GM12878 (cell line): Measurements from ENCODE around the gene PCBP4. TPM values are rescaled to one million over a fixed set of nuclear protein-coding genes. Genes with fewer than 3 reads are reported as not detected.

Experiments
- ATAC-seq: fragments of 200-7000 bp; cut with Tn5 transposase; 3 replicates; pipeline ENCODE4 v1.9.1; 2020; ENCODE audit warnings: mild to moderate bottlenecking, moderate library complexity
- Bru-seq: library from RNA; stranded (reverse); fragments of 400-500 nt; gene quantifications from one replicate; lab custom pipeline; 2021; lab: Mats Ljungman, UMichigan
- BruChase-seq, 2 experiments: library from RNA; stranded (reverse); fragments of 400-500 nt; gene quantifications; one replicate each; lab custom pipeline; 2021; lab: Mats Ljungman, UMichigan
- BruUV-seq: library from RNA; stranded (reverse); fragments of 400-500 nt; replicated peaks from 2 replicates; lab custom pipeline; 2021; lab: Mats Ljungman, UMichigan
- CTCF ChIA-PET: fragments of 300-600 bp; sonication (Branson Sonifier 250); formaldehyde crosslinking; extraction: SDS; loops from one replicate; lab custom pipeline; 2021; ENCODE audit warnings: inconsistent platforms; lab: Yijun Ruan, JAX
- POLR2A ChIA-PET: fragments of 350-600 bp; formaldehyde crosslinking; extraction: SDS; loops from one replicate; lab custom pipeline; 2021; ENCODE audit warnings: inconsistent platforms; lab: Charles Lee
- RAD21 ChIA-PET: fragments of 300-600 bp; sonication (Branson Sonifier 250); formaldehyde crosslinking; loops from one replicate; lab custom pipeline; 2023; ENCODE audit warnings: antibody characterized with exemption; ENCODE audit not compliant: unreplicated experiment; lab: Charles Lee
- SMC1A ChIA-PET: fragments of 300-600 bp; sonication (Branson Sonifier 250); formaldehyde crosslinking; loops from one replicate; lab custom pipeline; 2023; ENCODE audit not compliant: unreplicated experiment, uncharacterized antibody; lab: Charles Lee
- DNase-seq: peaks from one replicate; pipeline ENCODE4 v3.0.0-alpha.2; 2011; ENCODE audit warnings: low read depth, low spot score
- FAIRE-seq: peaks from 3 replicates; lab custom pipeline; 2011; peaks lifted over from hg19 to GRCh38; lab: Jason Lieb, UNC
- H2AFZ ChIP-seq: 2 replicates; pipeline ENCODE4 v1.6.0; 2011; ENCODE audit warnings: low read depth, low read length, control low read depth; ENCODE audit not compliant: control insufficient read depth
- H3K27ac ChIP-seq: 2 replicates; pipeline ENCODE4 v1.5.1; 2011; ENCODE audit warnings: control low read depth; ENCODE audit not compliant: control insufficient read depth, insufficient read depth
- H3K27me3 ChIP-seq, 2 experiments: replicated peaks in 1 of 2; 2 replicates each; pipeline versions ENCODE4 v1.6.0 to v1.6.1; 2011; ENCODE audit warnings: low read length in 1 of 2; ENCODE audit not compliant: control insufficient read depth in 2 of 2, insufficient read depth in 2 of 2
- H3K36me3 ChIP-seq, 2 experiments: 2 replicates each; pipeline ENCODE4 v1.5.1; 2011; ENCODE audit warnings: low read length in 1 of 2; ENCODE audit not compliant: control insufficient read depth in 2 of 2, insufficient read depth in 2 of 2
- H3K4me1 ChIP-seq: 2 replicates; pipeline ENCODE4 v1.6.1; 2011; ENCODE audit warnings: mild to moderate bottlenecking, low read length, moderate library complexity, mixed read lengths; ENCODE audit not compliant: control insufficient read depth, insufficient read depth
- H3K4me2 ChIP-seq: 2 replicates; pipeline ENCODE4 v1.6.0; 2011; ENCODE audit warnings: control low read depth; ENCODE audit not compliant: control insufficient read depth, insufficient read depth
- H3K4me3 ChIP-seq: fragments of 200-600 bp; sonication (generic); 2 replicates; pipeline ENCODE4 v1.5.1; 2016
- H3K79me2 ChIP-seq: 2 replicates; pipeline ENCODE4 v1.6.0; 2011; ENCODE audit warnings: low read length; ENCODE audit not compliant: control insufficient read depth, insufficient read depth
- H3K9ac ChIP-seq: 2 replicates; pipeline ENCODE4 v1.8.0; 2011; ENCODE audit warnings: low read length, control low read depth, mixed read lengths; ENCODE audit not compliant: control insufficient read depth, insufficient read depth
- H3K9me3 ChIP-seq: replicated peaks from 3 replicates; pipeline ENCODE4 v1.5.1; 2011; ENCODE audit warnings: mild to moderate bottlenecking, low read length; ENCODE audit not compliant: control insufficient read depth, insufficient read depth
- H4K20me1 ChIP-seq: 2 replicates; pipeline ENCODE4 v1.6.0; 2011; ENCODE audit not compliant: control insufficient read depth, insufficient read depth
- BACH1 ChIP-seq: fragments of 450-650 bp; IDR thresholded peaks from 2 replicates; pipeline ENCODE4 v1.6.1; 2017; ENCODE audit warnings: mild to moderate bottlenecking, borderline replicate concordance
- HDAC6 ChIP-seq: fragments of 200-600 bp; sonication (generic); IDR thresholded peaks from one replicate; pipeline ENCODE4 v1.8.0; 2017; ENCODE audit warnings: antibody characterized with exemption; ENCODE audit not compliant: unreplicated experiment
- KDM1A ChIP-seq: fragments of 200-600 bp; sonication (generic); IDR thresholded peaks from 2 replicates; pipeline ENCODE4 v1.6.1; 2016; ENCODE audit warnings: borderline replicate concordance
- POLR2A ChIP-seq: IDR thresholded peaks from 2 replicates; pipeline ENCODE4 v1.6.1; 2011; ENCODE audit warnings: low read depth, mild to moderate bottlenecking, low read length
- RELA ChIP-seq: fragments of 450-650 bp; IDR thresholded peaks from 2 replicates; pipeline ENCODE4 v1.8.0; 2014; ENCODE audit warnings: borderline replicate concordance; ENCODE audit not compliant: partially characterized antibody
- SREBF2 ChIP-seq: IDR thresholded peaks from 2 replicates; pipeline ENCODE4 v1.6.1; 2012; ENCODE audit warnings: mild to moderate bottlenecking, low read length
- TAF1 ChIP-seq: IDR thresholded peaks from 2 replicates; pipeline ENCODE4 v1.6.1; 2011; ENCODE audit warnings: mild to moderate bottlenecking, low read depth, low read length, borderline replicate concordance
- ZNF217 ChIP-seq: fragments of 450-650 bp; IDR thresholded peaks from 2 replicates; pipeline ENCODE4 v1.6.1; 2017; ENCODE audit warnings: antibody characterized with exemption, mild to moderate bottlenecking
- WGBS: methylation state at CpG from one replicate; pipeline ENCODE4 v1.1.6; 2016; ENCODE audit warnings: low lambda C conversion rate; ENCODE audit not compliant: insufficient replicate concordance, insufficient coverage; ENCODE audit errors: missing lambda C conversion rate; 5-methylcytosine and 5-hydroxymethylcytosine counted together
- in situ Hi-C: fragments of 300-500 bp; cut with MboI; formaldehyde crosslinking; loops from 9 replicates; pipeline ENCODE4 v1.14.3; 2018; ENCODE audit warnings: mixed read lengths
- intact Hi-C: fragments of 100-400 bp; cut with micrococcal nuclease; formaldehyde crosslinking; loops from one replicate; pipeline ENCODE4 v1.14.2; 2022; ENCODE audit not compliant: unreplicated experiment
- long read RNA-seq, 2 experiments: library from polyadenylated mRNA; unstranded; transcript quantifications; one replicate each; pipeline ENCODE4 v2.0.0, GENCODE V29; 2019 to 2020
- polyA minus RNA-seq, 3 experiments: library from RNA; depleted of rRNA, polyadenylated mRNA; stranded (reverse); fragments of >200 nt; gene quantifications; 2 replicates each; pipeline ENCODE4 v1.2.3, GENCODE V29; 2011
- polyA plus RNA-seq, 11 experiments: library from polyadenylated mRNA; depleted of rRNA in 4 of 11; unstranded in 6 of 11; stranded (reverse) in 5 of 11; fragments of >200 nt; fragmentation: Nextera tagmentation in 4 of 11; fragmentation: Illumina TruSeq in 1 of 11; extraction: Ambion mirVana in 4 of 11; extraction: Trizol in 1 of 11; gene quantifications; 1 replicate in 1 of 11; 2 replicates in 10 of 11; pipeline versions ENCODE4 v1.2.1 to v1.2.3, GENCODE V29; 2011 to 2016; ENCODE audit warnings: inconsistent platforms in 2 of 11, missing spikeins in 2 of 11, low read depth in 1 of 11
- total RNA-seq, 4 experiments: library from RNA; depleted of rRNA in 3 of 4; stranded (reverse); fragments of >200 nt in 3 of 4; fragmentation: Illumina TruSeq in 1 of 4; extraction: Trizol in 1 of 4; gene quantifications; 2 replicates each; pipeline versions ENCODE4 v1.2.1 to v1.2.3, GENCODE V29; 2013 to 2021

Gene PCBP4
- total RNA-seq (2013; cell fraction: nucleolus; rRNA removed) = 7.2 and 8.2 TPM in 2 replicates
- 10.7 and 11.5 TPM in 2 replicates for total RNA-seq (2014; rRNA removed)
- total RNA-seq (2014; rRNA removed; fragmentation: Illumina TruSeq; extraction: Trizol) = 4.2 and 4.7 TPM in 2 replicates
- 13.3 and 14.5 TPM in 2 replicates for total RNA-seq (2021)
- polyA plus RNA-seq (2011; ENCODE audit: low read depth) = 4.1 TPM
- 2.7 and 4.2 TPM in 2 replicates for polyA plus RNA-seq (2011; rRNA removed)
- 6.2 and 6.8 TPM in 2 replicates for polyA plus RNA-seq (2011; cell fraction: cytosol; rRNA removed)
- 21.4 and 24.7 TPM in 2 replicates for polyA plus RNA-seq (2011; cell fraction: nucleus; rRNA removed)
- polyA plus RNA-seq (2012) = 6.4 and 9.0 TPM in 2 replicates
- 1.9 and 4.7 TPM in 2 replicates for polyA plus RNA-seq (2014; fragmentation: Illumina TruSeq; extraction: Trizol)
- under 1 TPM; 0.05 to 0.24 TPM for polyA plus RNA-seq (2014; fragmentation: Nextera tagmentation; extraction: Ambion mirVana)
- polyA plus RNA-seq (2014; rRNA removed) = 13.4 and 15.3 TPM in 2 replicates
- polyA plus RNA-seq (2016; fragmentation: Nextera tagmentation; extraction: Ambion mirVana) = 1 to 10 TPM; 3.6 to 4.0 TPM
- 1.4 and 4.2 TPM in 2 replicates for polyA minus RNA-seq (2011; rRNA and poly(A)+ RNA removed)
- 0.94 and 3.1 TPM in 2 replicates for polyA minus RNA-seq (2011; cell fraction: cytosol; rRNA and poly(A)+ RNA removed)
- 2.2 and 2.5 TPM in 2 replicates for polyA minus RNA-seq (2011; cell fraction: nucleus; rRNA and poly(A)+ RNA removed)
- Bru-seq, nascent RNA = percentile 47 among the genes with signal in this experiment
- BruChase-seq, experiment 1, labeled RNA remaining after a 6-hour chase = percentile 63 among the genes with signal in this experiment
- percentile 53 among the genes with signal in this experiment for BruChase-seq, experiment 2, labeled RNA remaining after a 2-hour chase
- long read RNA-seq, experiment 1, partial matches to known transcripts = 1 of 3 reads
- long read RNA-seq, experiment 1, other reads (novel, unspliced or antisense) = 2 of 3 reads
- long read RNA-seq, experiment 2, partial matches to known transcripts = 0 of 2 reads
- long read RNA-seq, experiment 2, other reads (novel, unspliced or antisense) = 2 of 2 reads

DNA sequence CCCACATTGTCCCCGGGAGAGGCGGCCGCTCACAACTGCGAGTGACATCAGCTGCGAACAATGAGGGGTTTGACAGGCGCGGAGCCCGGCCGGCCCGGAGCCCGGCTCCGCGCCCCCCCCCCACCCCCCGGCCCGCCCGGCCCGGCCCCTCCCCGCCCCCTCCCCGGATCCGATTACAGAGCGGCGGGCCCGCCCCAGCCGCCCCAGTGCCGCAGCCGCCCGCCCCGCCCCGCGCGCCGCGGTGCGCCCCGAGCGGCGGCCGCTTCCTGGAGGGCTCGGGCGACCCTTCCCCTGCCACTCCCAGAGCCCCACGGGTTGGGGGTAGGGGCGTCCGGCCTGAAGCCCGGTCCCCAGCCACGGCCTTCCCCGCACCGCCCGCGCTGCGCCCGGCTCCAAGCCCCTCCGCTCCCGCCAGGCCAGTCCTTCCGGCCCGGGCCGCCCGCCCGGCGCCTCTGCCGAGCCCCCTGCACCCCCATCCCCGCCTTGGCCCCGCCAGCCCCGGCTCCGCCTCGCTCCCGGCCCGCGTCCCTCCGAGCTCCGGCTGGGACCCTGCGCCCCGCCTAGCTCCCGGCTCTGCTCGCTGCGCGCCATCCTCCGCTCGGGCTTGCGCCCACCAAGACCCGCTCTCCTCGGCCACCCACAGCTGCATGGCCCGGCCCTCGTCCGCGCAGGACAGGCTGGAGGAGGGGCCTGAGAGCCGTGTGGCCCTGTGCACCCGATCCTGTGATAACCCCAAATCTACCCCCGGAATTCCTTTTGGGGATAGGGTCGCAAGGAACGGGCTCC lies at the start of gene PCBP4:
PCBP4 (minus strand) TSS at position 71 of the 786 bp plus-strand sequence. CDS start 6,214 bp downstream, outside the sequence.
- H3K4me3 ChIP-seq = peak within 1 kb of the TSS; percentile 82
- peak within 1 kb of the TSS; percentile 61; the same call in 1 of the 2 replicates for H3K9ac ChIP-seq
- SMC1A ChIA-PET = interaction anchor here (0.6 kb wide), 1 partner anchor 285 kb away, joined by 3 read pairs; no protein-coding TSS in a partner anchor
- DNase-seq (no peak), ATAC-seq (peak; percentile 68), FAIRE-seq (no peak)
- H3K27ac ChIP-seq = no peak within 1 kb of the TSS
- H3K4me1 ChIP-seq = peaks cover 6% of the 10 kb centered on the region; the same call in 1 of the 2 replicates
- POLR2A ChIA-PET = interaction anchor here (0.7 to 1.0 kb wide), 3 partner anchors 19 to 69 kb away, joined by 3 to 5 read pairs (median 3); no protein-coding TSS in a partner anchor
- no peaks in the 10 kb centered on the region for H4K20me1 ChIP-seq
- WGBS = under 1% methylated on average over 21 of the region's 90 CpGs
- H3K9me3 ChIP-seq = no peaks in the 10 kb centered on the region
- intact Hi-C loops (no loop called here), in situ Hi-C loops (no loop called here)
- no peaks in the 10 kb centered on the region; a peak in 1 of 4 replicates for H3K27me3 ChIP-seq
- no TSS peak for BruUV-seq
- no peaks in the 10 kb centered on the region for H3K79me2 ChIP-seq
- peak within 1 kb of the TSS; percentile 42 for H2AFZ ChIP-seq
- no peaks in the 10 kb centered on the region for H3K36me3 ChIP-seq
- no peak for TF ChIP-seq RELA
- TF ChIP-seq KDM1A = no peak
- TF ChIP-seq HDAC6 = peak; percentile 60
- TF ChIP-seq TAF1 = no peak
- TF ChIP-seq POLR2A = peak; percentile 52
- 0 out of 2 replicates have a peak, but pooled peaks have one; percentile 22 for TF ChIP-seq BACH1
- TF ChIP-seq SREBF2 = no peak
- TF ChIP-seq ZNF217 = no peak
- CTCF ChIA-PET = interaction anchor here (0.6 to 1.4 kb wide), 3 partner anchors 15 to 26 kb away, joined by 3 to 4 read pairs (median 4); partner anchors contain the start of genes ACY1, PARP3 and RRP9
- H3K4me2 ChIP-seq = peak within 1 kb of the TSS; percentile 85
- RAD21 ChIA-PET = interaction anchor here (0.9 to 2.1 kb wide), 2 partner anchors 15 to 25 kb away, joined by 4 to 10 read pairs; partner anchors contain the start of genes ACY1 and PARP3
